Measurements from ENCODE around the gene WASL.

The WASL gene

DNA sequence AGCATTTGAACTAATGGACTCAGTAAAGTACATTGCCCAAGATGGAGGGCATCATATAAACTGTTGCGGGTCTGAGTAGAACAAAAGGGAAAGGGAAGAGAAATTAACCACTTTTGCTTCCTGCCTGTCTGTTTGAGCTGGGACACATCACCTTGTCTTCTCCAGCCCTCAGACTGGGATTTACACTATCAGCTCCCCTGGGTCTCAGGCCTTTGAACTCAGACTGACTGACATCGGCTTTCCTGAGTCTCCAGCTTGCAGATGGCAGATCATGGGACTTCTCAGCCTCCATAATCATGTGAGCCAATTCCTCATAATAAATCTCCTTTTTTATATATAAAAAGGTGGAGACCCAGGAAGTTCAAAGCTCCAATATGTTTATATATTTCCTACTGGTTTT is 23.0 kb upstream of the WASL start:
- no peak for TF ChIP-seq CEBPB (IDR thresholded peaks at IDR 0.05)
- no peak for TF ChIP-seq FOXM1 (IDR thresholded peaks at IDR 0.05; ENCODE audit: borderline replicate concordance, low read depth)
- no peak for TF ChIP-seq USF1 (IDR thresholded peaks at IDR 0.05)
- TF ChIP-seq NFIC (IDR thresholded peaks at IDR 0.05): no peak
- no peak for TF ChIP-seq REST (IDR thresholded peaks at IDR 0.05; ENCODE audit: low read depth)
- no peak for TF ChIP-seq TAF1 (IDR thresholded peaks at IDR 0.05; ENCODE audit: low read depth)
- no peak for TF ChIP-seq YY1 (IDR thresholded peaks at IDR 0.05; ENCODE audit: low read depth)
- no peak for TF ChIP-seq TEAD4 (IDR thresholded peaks at IDR 0.05)
- no peak for TF ChIP-seq EP300 (IDR thresholded peaks at IDR 0.05; ENCODE audit: borderline replicate concordance)
- TF ChIP-seq CREB1 (IDR thresholded peaks at IDR 0.05; ENCODE audit: low read depth): no peak

DNA sequence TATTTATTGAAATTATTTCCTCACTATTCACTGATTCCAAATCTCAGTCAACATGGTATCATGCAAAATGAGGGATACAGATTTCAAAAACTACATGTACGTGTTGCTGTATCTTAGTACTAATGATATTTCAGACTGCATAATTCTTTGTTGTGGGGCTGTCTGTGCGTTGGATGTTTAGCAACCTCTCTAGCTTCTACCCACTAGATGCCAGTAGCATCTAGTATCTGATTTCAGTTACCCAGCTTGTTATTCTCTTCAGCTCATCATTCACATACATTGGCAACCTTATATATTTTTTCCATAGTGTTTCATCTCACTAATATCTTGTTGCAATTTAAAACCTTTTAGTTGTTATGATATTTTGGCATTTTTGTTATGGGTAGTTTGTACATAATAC is 22.5 kb upstream of the WASL start:
- TF ChIP-seq RAD21 (IDR thresholded peaks at IDR 0.05; ENCODE audit: low read depth) (no peak), TAF1 (IDR thresholded peaks at IDR 0.05; ENCODE audit: low read depth) (no peak), REST (IDR thresholded peaks at IDR 0.05; ENCODE audit: low read depth) (no peak), FOXM1 (IDR thresholded peaks at IDR 0.05; ENCODE audit: borderline replicate concordance, low read depth) (no peak), CEBPB (IDR thresholded peaks at IDR 0.05) (no peak), CREB1 (IDR thresholded peaks at IDR 0.05; ENCODE audit: low read depth) (no peak), TEAD4 (IDR thresholded peaks at IDR 0.05) (no peak), ZBTB7A (IDR thresholded peaks at IDR 0.05; ENCODE audit: low read depth) (no peak), YY1 (IDR thresholded peaks at IDR 0.05; ENCODE audit: low read depth) (no peak)

DNA sequence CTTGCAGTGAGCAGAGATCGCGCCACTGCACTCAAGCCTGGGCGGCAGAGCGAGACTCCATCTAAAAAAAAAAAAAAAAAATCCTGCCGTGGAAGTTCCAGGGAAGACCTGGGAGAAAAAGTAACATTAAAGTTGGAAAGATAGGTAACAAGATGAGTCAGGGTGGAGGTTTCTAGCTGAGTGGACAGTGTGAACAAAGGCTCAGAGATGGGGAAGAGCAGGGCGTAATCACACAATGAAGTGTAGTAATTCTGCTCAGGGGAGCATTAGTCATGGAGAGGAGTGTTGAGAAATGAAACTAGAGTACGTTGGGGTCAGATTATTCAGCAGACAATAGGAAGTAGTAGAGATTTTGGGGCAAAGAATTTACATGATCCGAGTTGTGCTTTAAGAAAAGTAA is 21.6 kb upstream of the WASL start:
- TF ChIP-seq EP300 (IDR thresholded peaks at IDR 0.05; ENCODE audit: borderline replicate concordance) (no peak), TCF12 (IDR thresholded peaks at IDR 0.05; ENCODE audit: low read depth) (no peak)

GRCh38 chr7:123769371-123769770 is 20.6 kb upstream of the WASL start:
- no peak; the same call in 1 of the 2 replicates for TF ChIP-seq USF1 (IDR thresholded peaks at IDR 0.05)
- no peak for TF ChIP-seq EGR1 (IDR thresholded peaks at IDR 0.05)
- TF ChIP-seq, protein P1, sequence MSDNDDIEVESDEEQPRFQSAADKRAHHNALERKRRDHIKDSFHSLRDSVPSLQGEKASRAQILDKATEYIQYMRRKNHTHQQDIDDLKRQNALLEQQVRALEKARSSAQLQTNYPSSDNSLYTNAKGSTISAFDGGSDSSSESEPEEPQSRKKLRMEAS (IDR thresholded peaks at IDR 0.05): no peak
- no peak for TF ChIP-seq CEBPB (IDR thresholded peaks at IDR 0.05)
- TF ChIP-seq YY1 (IDR thresholded peaks at IDR 0.05; ENCODE audit: low read depth): no peak
- TF ChIP-seq ZBTB7A (IDR thresholded peaks at IDR 0.05; ENCODE audit: low read depth): no peak
- TF ChIP-seq TAF1 (IDR thresholded peaks at IDR 0.05; ENCODE audit: low read depth): no peak
- TF ChIP-seq CREB1 (IDR thresholded peaks at IDR 0.05; ENCODE audit: low read depth): no peak
- TF ChIP-seq REST (IDR thresholded peaks at IDR 0.05; ENCODE audit: low read depth): no peak
- no peak for TF ChIP-seq TEAD4 (IDR thresholded peaks at IDR 0.05)
- TF ChIP-seq TCF12 (IDR thresholded peaks at IDR 0.05; ENCODE audit: low read depth): no peak

DNA sequence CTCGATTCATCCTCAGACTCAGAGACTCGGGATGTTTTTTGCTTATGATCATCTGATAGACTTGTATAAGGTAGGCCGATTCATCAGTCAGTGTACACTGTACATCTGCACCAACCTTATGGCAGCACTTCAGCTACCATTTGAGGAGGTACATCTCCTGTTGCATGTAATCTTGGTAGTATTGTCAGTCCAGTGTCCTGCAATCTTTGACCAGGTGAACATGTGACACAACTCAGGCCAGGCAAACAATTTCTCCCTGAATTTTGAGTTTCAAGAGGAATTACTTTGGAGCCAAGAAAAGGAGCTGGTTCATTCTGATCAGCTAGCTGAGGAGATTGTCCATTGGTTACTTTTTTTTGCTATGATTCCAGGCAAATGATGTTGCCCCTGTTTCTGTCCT is 19.7 kb upstream of the WASL start:
- TF ChIP-seq NFIC (IDR thresholded peaks at IDR 0.05): no peak
- no peak for TF ChIP-seq TCF12 (IDR thresholded peaks at IDR 0.05; ENCODE audit: low read depth)
- TF ChIP-seq EP300 (IDR thresholded peaks at IDR 0.05; ENCODE audit: borderline replicate concordance): no peak
- no peak for TF ChIP-seq ZBTB7A (IDR thresholded peaks at IDR 0.05; ENCODE audit: low read depth)
- no peak for TF ChIP-seq RAD21 (IDR thresholded peaks at IDR 0.05; ENCODE audit: low read depth)
- no peak for TF ChIP-seq TEAD4 (IDR thresholded peaks at IDR 0.05)
